ENCODE results near the gene RPN1.

The RPN1 gene

GRCh38 chr3:128575777-128576176 lies 74.8 kb downstream of the RPN1 start:
- TF ChIP-seq CTCF (IDR thresholded peaks at IDR 0.05): no peak

- no peak for TF ChIP-seq CTCF (IDR thresholded peaks at IDR 0.05)
Observed at GRCh38 chr3:128573707-128574162, 76.9 kb downstream of the RPN1 start.

GRCh38 chr3:128573160-128573559 lies 77.5 kb downstream of the RPN1 start:
- no peak for TF ChIP-seq CTCF (IDR thresholded peaks at IDR 0.05)

- peak; percentile 24; the same call in 1 of the 2 replicates for TF ChIP-seq CTCF (IDR thresholded peaks at IDR 0.05)
Observed at GRCh38 chr3:128572644-128573105, 77.9 kb downstream of the RPN1 start.

- TF ChIP-seq CTCF (IDR thresholded peaks at IDR 0.05): no peak
Observed at GRCh38 chr3:128572013-128572412, 78.6 kb downstream of the RPN1 start.

Measured in LNCAP (cell line).